ENCODE measurements around the gene RARB. TPM values are rescaled to one million over a fixed set of nuclear protein-coding genes. Genes with fewer than 3 reads are reported as not detected.

RARB gene
- total RNA-seq, 1 experiment from 2014 or later = 31.3 TPM

DNA sequence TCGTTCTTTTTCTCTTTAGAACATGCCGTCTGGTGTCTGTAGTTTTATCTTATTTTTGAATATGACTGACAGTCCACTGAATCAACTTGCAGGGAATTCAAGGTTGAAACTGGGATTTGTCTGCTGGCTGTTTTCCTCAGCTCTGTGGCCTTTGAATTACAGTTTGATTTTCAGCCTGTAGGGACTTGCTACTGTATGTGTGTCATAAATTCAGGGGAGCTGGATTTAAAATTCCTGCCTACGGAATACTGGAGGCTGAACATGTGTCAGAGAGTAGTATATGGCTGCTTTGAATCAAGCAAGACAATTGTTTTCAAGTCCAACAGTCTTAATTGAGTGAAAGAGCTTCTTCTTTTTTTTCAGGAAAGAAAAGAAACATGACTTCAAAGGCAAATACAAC lies 33.9 kb downstream of the RARB start:
- Mint-ChIP-seq H3K27me3 (ENCODE audit: unreplicated experiment) (no peaks in the 10 kb centered on the region), H3K9me3 (ENCODE audit: low read depth, unreplicated experiment) (no peaks in the 10 kb centered on the region), H3K36me3 (ENCODE audit: insufficient read depth, unreplicated experiment) (peaks cover 30% of the 10 kb centered on the region), H3K4me1 (ENCODE audit: low read depth, unreplicated experiment) (peaks cover 28% of the 10 kb centered on the region), H3K4me3 (ENCODE audit: low read depth, unreplicated experiment) (no peak overlapping the region), H3K27ac (ENCODE audit: unreplicated experiment) (no peak overlapping the region)
- TF ChIP-seq, protein P1, sequence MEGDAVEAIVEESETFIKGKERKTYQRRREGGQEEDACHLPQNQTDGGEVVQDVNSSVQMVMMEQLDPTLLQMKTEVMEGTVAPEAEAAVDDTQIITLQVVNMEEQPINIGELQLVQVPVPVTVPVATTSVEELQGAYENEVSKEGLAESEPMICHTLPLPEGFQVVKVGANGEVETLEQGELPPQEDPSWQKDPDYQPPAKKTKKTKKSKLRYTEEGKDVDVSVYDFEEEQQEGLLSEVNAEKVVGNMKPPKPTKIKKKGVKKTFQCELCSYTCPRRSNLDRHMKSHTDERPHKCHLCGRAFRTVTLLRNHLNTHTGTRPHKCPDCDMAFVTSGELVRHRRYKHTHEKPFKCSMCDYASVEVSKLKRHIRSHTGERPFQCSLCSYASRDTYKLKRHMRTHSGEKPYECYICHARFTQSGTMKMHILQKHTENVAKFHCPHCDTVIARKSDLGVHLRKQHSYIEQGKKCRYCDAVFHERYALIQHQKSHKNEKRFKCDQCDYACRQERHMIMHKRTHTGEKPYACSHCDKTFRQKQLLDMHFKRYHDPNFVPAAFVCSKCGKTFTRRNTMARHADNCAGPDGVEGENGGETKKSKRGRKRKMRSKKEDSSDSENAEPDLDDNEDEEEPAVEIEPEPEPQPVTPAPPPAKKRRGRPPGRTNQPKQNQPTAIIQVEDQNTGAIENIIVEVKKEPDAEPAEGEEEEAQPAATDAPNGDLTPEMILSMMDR (IDR thresholded peaks at IDR 0.05; ENCODE audit: unreplicated experiment) = no peak
- intact Hi-C loops (cut with micrococcal nuclease; ENCODE audit: unreplicated experiment) = no loop called here
- no TSS peak for BruUV-seq (replicated peaks)
- DNase-seq = no peak
- CTCF ChIA-PET = no interaction called here

DNA sequence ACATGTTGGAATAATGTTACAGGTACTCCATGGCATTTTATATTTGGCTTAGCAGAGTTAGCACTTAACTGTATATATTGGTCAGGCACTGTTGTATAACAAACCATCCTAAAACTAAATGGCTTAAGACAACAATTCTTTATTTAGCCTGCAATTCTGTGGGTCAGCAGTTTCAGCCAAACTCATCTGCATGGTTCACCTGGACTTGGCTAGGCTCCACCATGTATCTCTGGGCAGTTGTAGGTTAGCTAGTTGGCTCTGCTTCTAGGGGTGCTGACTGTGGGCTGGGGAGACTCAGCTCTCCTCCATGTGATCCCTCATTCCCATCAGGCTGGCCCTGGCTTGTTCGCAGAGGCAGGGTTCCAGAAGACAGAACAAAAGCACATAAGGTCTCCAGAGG lies 34.4 kb downstream of the RARB start:
- TF ChIP-seq, protein P1 (IDR thresholded peaks at IDR 0.05; ENCODE audit: unreplicated experiment) = no peak
- CTCF ChIA-PET = no interaction called here

DNA sequence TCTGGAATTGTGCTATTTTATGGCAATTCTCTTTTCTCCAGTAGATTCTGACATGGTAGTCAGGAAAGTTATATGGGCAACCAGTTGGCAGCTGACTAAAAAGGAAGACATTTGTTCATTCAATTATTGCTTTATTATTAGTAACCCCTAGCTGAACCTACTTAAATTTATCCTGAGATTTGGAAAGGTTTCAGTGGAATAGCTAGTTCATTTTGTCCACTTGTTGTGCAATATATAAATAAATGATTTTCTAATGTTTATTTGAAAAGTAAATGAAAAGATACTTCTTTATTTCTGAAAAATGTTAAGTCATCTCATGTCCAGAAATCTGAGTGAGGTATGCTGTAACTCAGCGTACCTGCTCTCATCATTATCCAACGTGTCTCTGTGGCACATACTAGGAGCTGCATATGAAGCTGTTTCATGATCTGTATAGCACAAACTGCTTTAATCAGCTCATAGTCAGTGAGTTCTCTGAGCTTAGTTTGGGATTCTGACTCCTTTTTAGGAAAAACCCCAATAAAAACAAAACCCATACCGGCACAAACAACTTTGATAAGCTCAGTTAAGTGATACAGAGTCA lies 35.9 kb downstream of the RARB start:
- H3K4me1 Mint-ChIP-seq (ENCODE audit: low read depth, unreplicated experiment) = peaks cover 10% of the 10 kb centered on the region
- TF ChIP-seq, protein P1 (IDR thresholded peaks at IDR 0.05; ENCODE audit: unreplicated experiment) = no peak
- BruUV-seq (replicated peaks) = no TSS peak
- intact Hi-C loops (cut with micrococcal nuclease; ENCODE audit: unreplicated experiment) = no loop called here
- no peak overlapping the region for H3K27ac Mint-ChIP-seq (ENCODE audit: unreplicated experiment)
- H3K27me3 Mint-ChIP-seq (ENCODE audit: unreplicated experiment) = no peaks in the 10 kb centered on the region
- DNase-seq = no peak
- H3K4me3 Mint-ChIP-seq (ENCODE audit: low read depth, unreplicated experiment) = no peak overlapping the region
- peaks cover 22% of the 10 kb centered on the region for H3K36me3 Mint-ChIP-seq (ENCODE audit: insufficient read depth, unreplicated experiment)
- no peaks in the 10 kb centered on the region for H3K9me3 Mint-ChIP-seq (ENCODE audit: low read depth, unreplicated experiment)
- CTCF ChIA-PET = interaction anchor here (1.2 kb wide), 1 partner anchor 9 kb away, joined by 5 read pairs; no protein-coding TSS in a partner anchor

More for the DNA sequence above, 34.4 kb downstream of the RARB start:
- no peak for DNase-seq
- no TSS peak for BruUV-seq (replicated peaks)
- Mint-ChIP-seq H3K27me3 (ENCODE audit: unreplicated experiment) (no peaks in the 10 kb centered on the region), H3K27ac (ENCODE audit: unreplicated experiment) (no peak overlapping the region), H3K4me3 (ENCODE audit: low read depth, unreplicated experiment) (no peak overlapping the region), H3K4me1 (ENCODE audit: low read depth, unreplicated experiment) (peaks cover 23% of the 10 kb centered on the region), H3K9me3 (ENCODE audit: low read depth, unreplicated experiment) (no peaks in the 10 kb centered on the region), H3K36me3 (ENCODE audit: insufficient read depth, unreplicated experiment) (peaks cover 30% of the 10 kb centered on the region)
- intact Hi-C loops (cut with micrococcal nuclease; ENCODE audit: unreplicated experiment) = no loop called here

DNA sequence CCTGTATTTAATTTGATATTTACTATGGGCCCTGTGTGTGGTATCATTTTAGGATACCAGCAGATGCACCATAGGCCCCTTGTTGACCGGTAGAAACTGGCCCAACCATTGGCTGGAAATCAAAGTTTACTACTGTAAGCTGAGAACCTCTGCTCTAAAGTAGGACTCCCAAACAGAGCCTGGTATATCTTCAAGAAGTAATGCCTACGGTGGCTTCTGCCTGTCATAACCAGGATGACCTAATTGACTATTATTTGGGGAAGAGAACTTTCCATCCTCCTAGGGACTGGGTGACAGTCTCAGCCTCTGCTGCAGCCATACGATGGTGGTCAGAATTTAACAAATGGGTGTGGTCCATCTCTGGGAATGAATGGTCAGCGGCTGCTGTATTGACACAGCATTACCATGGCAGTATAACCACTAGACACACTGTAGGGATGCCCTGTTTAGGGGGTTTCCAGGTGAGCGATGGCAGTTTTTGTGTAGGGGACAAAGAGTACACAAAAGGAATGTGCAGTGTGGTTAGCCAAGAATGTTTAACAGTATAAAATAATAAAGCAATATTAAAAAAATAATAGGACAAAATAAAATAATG lies 37.3 kb downstream of the RARB start:
- DNase-seq = no peak
- intact Hi-C loops (cut with micrococcal nuclease; ENCODE audit: unreplicated experiment) = no loop called here
- Mint-ChIP-seq H3K9me3 (ENCODE audit: low read depth, unreplicated experiment) (no peaks in the 10 kb centered on the region), H3K36me3 (ENCODE audit: insufficient read depth, unreplicated experiment) (peaks cover 15% of the 10 kb centered on the region), H3K4me3 (ENCODE audit: low read depth, unreplicated experiment) (no peak overlapping the region), H3K27ac (ENCODE audit: unreplicated experiment) (no peak overlapping the region), H3K27me3 (ENCODE audit: unreplicated experiment) (no peaks in the 10 kb centered on the region), H3K4me1 (ENCODE audit: low read depth, unreplicated experiment) (no peaks in the 10 kb centered on the region)
- BruUV-seq (replicated peaks) = no TSS peak
- TF ChIP-seq, protein P1 (IDR thresholded peaks at IDR 0.05; ENCODE audit: unreplicated experiment) = no peak
- CTCF ChIA-PET = interaction anchor here (0.6 to 1.2 kb wide), 2 partner anchors 11 to 711 kb away, joined by 4 to 5 read pairs; no protein-coding TSS in a partner anchor
